IMR-90 (cell line): ENCODE data around the gene AXDND1. TPM values are rescaled to one million over a fixed set of nuclear protein-coding genes. Genes with fewer than 3 reads are reported as not detected.

Experiments used
- ATAC-seq: fragments of 200-7000 bp; cut with Tn5 transposase; 2 replicates; pipeline ENCODE4 v1.9.1; 2020; ENCODE audit warnings: low read depth, mild to moderate bottlenecking, moderate library complexity
- BruUV-seq: library from RNA; stranded (reverse); fragments of 400-500 nt; replicated peaks from 2 replicates; lab custom pipeline; 2021; lab: Mats Ljungman, UMichigan
- CTCF ChIA-PET: fragments of 300-600 bp; formaldehyde crosslinking; extraction: SDS; loops from one replicate; lab custom pipeline; 2021; ENCODE audit warnings: antibody characterized with exemption; lab: Yijun Ruan, JAX
- POLR2A ChIA-PET: fragments of 300-600 bp; sonication (Branson Sonifier 250); formaldehyde crosslinking; loops from one replicate; lab custom pipeline; 2022; ENCODE audit warnings: antibody characterized with exemption; ENCODE audit not compliant: unreplicated experiment; lab: Charles Lee
- DNase-seq: peaks from one replicate; pipeline ENCODE4 v3.0.0; 2013
- H2AFZ ChIP-seq: replicated peaks from 2 replicates; pipeline ENCODE3; 2013; ENCODE audit warnings: low read length, mild to moderate bottlenecking; ENCODE audit not compliant: poor library complexity
- H2AK5ac ChIP-seq: 2 replicates; pipeline ENCODE4 v1.6.1; 2013; ENCODE audit warnings: low read depth, low read length, inconsistent platforms
- H2AK9ac ChIP-seq: replicated peaks from 2 replicates; pipeline ENCODE3; 2013; ENCODE audit warnings: mild to moderate bottlenecking, low read depth, low read length, moderate library complexity; ENCODE audit not compliant: poor library complexity
- H2BK120ac ChIP-seq: 2 replicates; pipeline ENCODE4 v1.6.1; 2013; ENCODE audit warnings: low read depth, low read length, inconsistent platforms
- H2BK15ac ChIP-seq: 3 replicates; pipeline ENCODE4 v1.6.1; 2013; ENCODE audit warnings: low read depth, low read length, inconsistent platforms
- H2BK20ac ChIP-seq: 2 replicates; pipeline ENCODE4 v1.6.1; 2013; ENCODE audit warnings: low read depth, mild to moderate bottlenecking, inconsistent platforms, low read length, moderate library complexity
- H2BK5ac ChIP-seq: 2 replicates; pipeline ENCODE4 v1.6.1; 2013; ENCODE audit warnings: mild to moderate bottlenecking, low read depth, low read length, inconsistent platforms; ENCODE audit not compliant: poor library complexity, severe bottlenecking
- H3K14ac ChIP-seq: replicated peaks from 2 replicates; pipeline ENCODE4 v1.6.1; 2013; ENCODE audit warnings: low read depth, low read length, inconsistent platforms
- H3K18ac ChIP-seq: 2 replicates; pipeline ENCODE4 v1.6.1; 2013; ENCODE audit warnings: low read depth, low read length, control low read depth
- H3K23ac ChIP-seq: 2 replicates; pipeline ENCODE4 v1.6.1; 2013; ENCODE audit warnings: low read depth, low read length, inconsistent platforms
- H3K27ac ChIP-seq: 2 replicates; pipeline ENCODE4 v1.5.1; 2013; ENCODE audit warnings: mild to moderate bottlenecking, control low read depth, low read length; ENCODE audit not compliant: insufficient read depth
- H3K27me3 ChIP-seq: 2 replicates; pipeline ENCODE4 v1.6.1; 2013; ENCODE audit warnings: low read length; ENCODE audit not compliant: control insufficient read depth, insufficient read depth
- H3K36me3 ChIP-seq: 2 replicates; pipeline ENCODE4 v1.6.1; 2013; ENCODE audit warnings: low read length, mixed read lengths; ENCODE audit not compliant: control insufficient read depth, insufficient read depth
- H3K4ac ChIP-seq: 2 replicates; pipeline ENCODE4 v1.6.1; 2013; ENCODE audit warnings: low read depth, low read length, inconsistent platforms
- H3K4me1 ChIP-seq: 2 replicates; pipeline ENCODE4 v1.6.1; 2013; ENCODE audit warnings: low read length, mixed read lengths; ENCODE audit not compliant: control insufficient read depth, insufficient read depth
- H3K4me2 ChIP-seq: 2 replicates; pipeline ENCODE4 v1.6.1; 2013; ENCODE audit warnings: low read depth, mild to moderate bottlenecking, control low read depth, low read length, moderate library complexity
- H3K4me3 ChIP-seq: 2 replicates; pipeline ENCODE4 v1.5.1; 2013; ENCODE audit warnings: low read depth, mild to moderate bottlenecking, control low read depth, low read length, moderate library complexity; ENCODE audit not compliant: insufficient read depth
- H3K56ac ChIP-seq: 2 replicates; pipeline ENCODE4 v1.6.1; 2013; ENCODE audit warnings: low read length, inconsistent platforms; ENCODE audit not compliant: insufficient read depth; ENCODE audit errors: extremely low read depth
- H3K79me1 ChIP-seq, 2 experiments: 2 replicates each; pipeline ENCODE4 v1.6.1; 2013; ENCODE audit warnings: low read length in 2 of 2, inconsistent platforms in 1 of 2, low read depth in 1 of 2
- H3K9ac ChIP-seq: 2 replicates; pipeline ENCODE4 v1.6.1; 2013; ENCODE audit warnings: low read depth, low read length, control low read depth
- H3K9me1 ChIP-seq: 2 replicates; pipeline ENCODE4 v1.6.1; 2013; ENCODE audit warnings: low read length, inconsistent platforms; ENCODE audit not compliant: insufficient read depth
- H3K9me3 ChIP-seq: 2 replicates; pipeline ENCODE4 v1.6.1; 2013; ENCODE audit warnings: low read length; ENCODE audit not compliant: control insufficient read depth, insufficient read depth
- H4K20me1 ChIP-seq: 2 replicates; pipeline ENCODE4 v1.6.1; 2013; ENCODE audit warnings: low read length, inconsistent platforms; ENCODE audit not compliant: insufficient read depth
- H4K5ac ChIP-seq: 2 replicates; pipeline ENCODE4 v1.6.1; 2013; ENCODE audit warnings: mild to moderate bottlenecking, low read depth, low read length, control low read depth
- H4K8ac ChIP-seq, 2 experiments: 2 replicates each; pipeline ENCODE4 v1.6.1; 2013; ENCODE audit warnings: low read depth in 2 of 2, low read length in 2 of 2, control low read depth in 1 of 2, inconsistent platforms in 1 of 2
- H4K91ac ChIP-seq: 2 replicates; pipeline ENCODE4 v1.6.1; 2013; ENCODE audit warnings: low read depth, low read length, inconsistent platforms; ENCODE audit not compliant: insufficient read depth
- BHLHE40 ChIP-seq: fragments of 150-350 bp; IDR thresholded peaks from 2 replicates; pipeline ENCODE4 v1.6.1; 2016; ENCODE audit warnings: mild to moderate bottlenecking, low read depth, low read length
- CEBPB ChIP-seq: IDR thresholded peaks from 2 replicates; pipeline ENCODE4 v1.6.1; 2012; ENCODE audit warnings: low read depth, low read length, improper control_type of control experiment
- CHD1 ChIP-seq: IDR thresholded peaks from 2 replicates; pipeline ENCODE4 v1.6.1; 2012; ENCODE audit warnings: low read depth, low read length, improper control_type of control experiment
- CTCF ChIP-seq: conservative IDR thresholded peaks from 2 replicates; pipeline ENCODE4 v1.5.1; 2012; ENCODE audit warnings: mild to moderate bottlenecking, low read depth, low read length, improper control_type of control experiment
- ELK1 ChIP-seq: fragments of 150-350 bp; IDR thresholded peaks from 2 replicates; pipeline ENCODE4 v1.6.1; 2016; ENCODE audit warnings: low read depth, mild to moderate bottlenecking, low read length, moderate library complexity, borderline replicate concordance
- FOS ChIP-seq: fragments of 150-350 bp; IDR thresholded peaks from 2 replicates; pipeline ENCODE4 v1.6.1; 2016; ENCODE audit warnings: low read depth, low read length
- MAFK ChIP-seq: IDR thresholded peaks from 2 replicates; pipeline ENCODE4 v1.6.1; 2012; ENCODE audit warnings: low read depth, low read length, improper control_type of control experiment
- MAZ ChIP-seq: IDR thresholded peaks from 2 replicates; pipeline ENCODE4 v1.6.1; 2012; ENCODE audit warnings: low read depth, mild to moderate bottlenecking, low read length, improper control_type of control experiment, moderate library complexity, borderline replicate concordance
- MXI1 ChIP-seq: IDR thresholded peaks from 2 replicates; pipeline ENCODE4 v1.6.1; 2012; ENCODE audit warnings: low read depth, mild to moderate bottlenecking, low read length, moderate library complexity, borderline replicate concordance
- NFE2L2 ChIP-seq: fragments of 150-350 bp; IDR thresholded peaks from 2 replicates; pipeline ENCODE4 v1.6.1; 2016; ENCODE audit warnings: low read depth, mild to moderate bottlenecking, low read length
- POLR2A ChIP-seq: IDR thresholded peaks from 2 replicates; pipeline ENCODE4 v1.6.1; 2012; ENCODE audit warnings: mild to moderate bottlenecking, low read depth, low read length
- RAD21 ChIP-seq: IDR thresholded peaks from 2 replicates; pipeline ENCODE4 v1.6.1; 2012; ENCODE audit warnings: low read length, improper control_type of control experiment
- RFX5 ChIP-seq: IDR thresholded peaks from 2 replicates; pipeline ENCODE4 v1.8.0; 2012; ENCODE audit warnings: low read depth, mild to moderate bottlenecking, low read length, moderate library complexity
- SMC3 ChIP-seq: fragments of 150-350 bp; IDR thresholded peaks from 2 replicates; pipeline ENCODE4 v1.6.1; 2016; ENCODE audit warnings: low read depth, mild to moderate bottlenecking, antibody characterized with exemption, low read length, moderate library complexity
- USF2 ChIP-seq: fragments of 150-350 bp; IDR thresholded peaks from 2 replicates; pipeline ENCODE4 v1.6.1; 2017; ENCODE audit warnings: mild to moderate bottlenecking, antibody characterized with exemption, low read length, low read depth
- WGBS, 2 experiments: methylation state at CpG; one replicate each; pipeline versions ENCODE4 v1.1.5 to v1.1.7; 2013; ENCODE audit warnings: missing lambda C conversion rate in 2 of 2; ENCODE audit not compliant: insufficient read length in 1 of 2; ENCODE audit errors: extremely low coverage in 2 of 2; 5-methylcytosine and 5-hydroxymethylcytosine counted together
- dilution Hi-C: fragments of 300-500 bp; cut with HindIII; formaldehyde crosslinking; loops from one replicate; pipeline ENCODE4 v1.14.3; 2018; ENCODE audit warnings: low sequenced_read_pairs; ENCODE audit not compliant: unreplicated experiment
- in situ Hi-C: fragments of 300-500 bp; cut with MboI; formaldehyde crosslinking; loops from 3 replicates; pipeline ENCODE4 v1.14.3; 2019; ENCODE audit warnings: low sequenced_read_pairs, inconsistent platforms, mixed read lengths
- intact Hi-C: fragments of 100-400 bp; cut with micrococcal nuclease; formaldehyde crosslinking; loops from 2 replicates; pipeline ENCODE4 v1.10.0; 2022
- polyA plus RNA-seq, 3 experiments: library from polyadenylated mRNA; depleted of rRNA; stranded (reverse); fragments of >200 nt; gene quantifications; 2 replicates each; pipeline ENCODE4 v1.2.3, GENCODE V29; 2012; ENCODE audit warnings: low replicate concordance in 1 of 3
- total RNA-seq: library from RNA; depleted of rRNA; stranded (reverse); fragments of >200 nt; gene quantifications from 2 replicates; pipeline ENCODE4 v1.2.3, GENCODE V29; 2012

AXDND1 gene
- total and polyA plus RNA-seq, 2 of the 4 experiments (the other 2 are of a cell fraction), result not detected

- no peak within 1 kb of the TSS for H3K4ac ChIP-seq
- H3K56ac ChIP-seq, result no peak within 1 kb of the TSS
- peaks cover 29% of the 10 kb centered on the region for H3K27me3 ChIP-seq
- no peak within 1 kb of the TSS for H4K8ac ChIP-seq
- H2AK9ac ChIP-seq, result no peak within 1 kb of the TSS
- H2BK120ac ChIP-seq, result no peak within 1 kb of the TSS
- ChIA-PET POLR2A (no interaction called here), CTCF (no interaction called here)
- dilution Hi-C loops, result no loop called here
- intact Hi-C loops, result no loop called here
- H4K20me1 ChIP-seq, result no peaks in the 10 kb centered on the region
- no peak within 1 kb of the TSS for H4K5ac ChIP-seq
- no TSS peak for BruUV-seq
- no peak within 1 kb of the TSS for H2BK5ac ChIP-seq
- no peaks in the 10 kb centered on the region for H3K9me1 ChIP-seq
- no peak within 1 kb of the TSS for H3K9ac ChIP-seq
- no peak within 1 kb of the TSS for H3K27ac ChIP-seq
- no peak within 1 kb of the TSS for H3K14ac ChIP-seq
- H3K9me3 ChIP-seq, result no peaks in the 10 kb centered on the region
- H4K91ac ChIP-seq, result no peak within 1 kb of the TSS
- no peaks in the 10 kb centered on the region for H3K36me3 ChIP-seq
- no peak for ATAC-seq
- H3K18ac ChIP-seq, result no peak within 1 kb of the TSS
- no peak for DNase-seq
- no peak within 1 kb of the TSS for H2AK5ac ChIP-seq
- H3K4me2 ChIP-seq, result no peak within 1 kb of the TSS
- WGBS, 2 experiments, result 10% methylated on average over 21 of the region's 77 CpGs; no CpG with 5 or more reads in 1 of the 2 experiments
- no peaks in the 10 kb centered on the region for H3K79me1 ChIP-seq
- no peak within 1 kb of the TSS for H3K23ac ChIP-seq
- H2BK15ac ChIP-seq, result no peak within 1 kb of the TSS
- H2BK20ac ChIP-seq, result no peak within 1 kb of the TSS
- in situ Hi-C loops, result loop anchor here (25.0 kb wide), 1 partner anchor 313 kb away; no protein-coding TSS in a partner anchor
- H3K4me1 ChIP-seq, result no peaks in the 10 kb centered on the region
- H2AFZ ChIP-seq, result no peak within 1 kb of the TSS
- no peak within 1 kb of the TSS for H3K4me3 ChIP-seq
- TF ChIP-seq RAD21 (no peak), POLR2A (no peak), MXI1 (no peak), MAFK (no peak), CEBPB (no peak), SMC3 (no peak), CHD1 (no peak), BHLHE40 (no peak), NFE2L2 (no peak), MAZ (no peak), RFX5 (no peak), FOS (no peak), ELK1 (no peak), CTCF (no peak), USF2 (no peak)
Observed at GRCh38 chr1:179575497-179576314, 209.9 kb downstream of the AXDND1 start, which contains the start of gene NPHS2. Gene NPHS2, minus strand, starts transcription at chr1:179575948. Its CDS starts 84 bp downstream, at chr1:179575864.
